ENCODE measurements around the gene EGFL7. TPM values are rescaled to one million over a fixed set of nuclear protein-coding genes. Genes with fewer than 3 reads are reported as not detected.
"Not testable (repeated sequence)": the region's sequence is repeated elsewhere in the genome, so short reads cannot be mapped to it uniquely, and the experiment has no call there.

EGFL7 gene
- total and polyA plus RNA-seq, 12 donors: 1.9 to 452 (median 79.5) TPM

- WGBS, 4 donors: 43 to 62% (median 50%) methylated on average over 26 to 31 of the region's 31 CpGs
- intact Hi-C loops (cut with DNase I): loop anchor here (2.0 kb wide), 1 partner anchor 143 kb away; no protein-coding TSS in a partner anchor
- no peak overlapping the region for H3K27ac ChIP-seq
- no peaks in the 10 kb centered on the region for H3K9me3 ChIP-seq (replicated peaks in 1 of 3)
- TF ChIP-seq POLR2A (IDR thresholded peaks at IDR 0.05): no peak
- TF ChIP-seq CTCF (IDR thresholded peaks at IDR 0.05): peak; percentile 56 to 99 (median 86)
- peak; percentile 75 to 89 (median 83) for DNase-seq
- no peaks in the 10 kb centered on the region for H3K36me3 ChIP-seq (replicated peaks in 1 of 2)
- no peak overlapping the region for H3K4me3 ChIP-seq
- no peaks in the 10 kb centered on the region for H3K27me3 ChIP-seq
- H3K4me1 ChIP-seq (replicated peaks in 1 of 2): peaks cover 0 to 5% of the 10 kb centered on the region in 2 donors
Observed at GRCh38 chr9:136631038-136632000, 31.4 kb upstream of the EGFL7 start.

GRCh38 chr9:136632072-136632471 is 30.6 kb upstream of the EGFL7 start:
- H3K4me3 ChIP-seq; H3K27ac ChIP-seq; H3K4me1 ChIP-seq (replicated peaks in 1 of 2); intact Hi-C loops (cut with DNase I); H3K9me3 ChIP-seq (replicated peaks in 1 of 3); DNase-seq; H3K36me3 ChIP-seq (replicated peaks in 1 of 2); H3K27me3 ChIP-seq: not testable (repeated sequence)
- 35 to 43% (median 40%) methylated on average over 8 to 13 of the region's 13 CpGs for WGBS, 4 donors

- H3K9me3 ChIP-seq (replicated peaks in 1 of 3); intact Hi-C loops (cut with DNase I): not testable (repeated sequence)
- WGBS, 4 donors: 73 to 77% (median 74%) methylated on average over 36 of the region's 36 CpGs
Observed at GRCh38 chr9:136632491-136633106, 30.1 kb upstream of the EGFL7 start.

DNA sequence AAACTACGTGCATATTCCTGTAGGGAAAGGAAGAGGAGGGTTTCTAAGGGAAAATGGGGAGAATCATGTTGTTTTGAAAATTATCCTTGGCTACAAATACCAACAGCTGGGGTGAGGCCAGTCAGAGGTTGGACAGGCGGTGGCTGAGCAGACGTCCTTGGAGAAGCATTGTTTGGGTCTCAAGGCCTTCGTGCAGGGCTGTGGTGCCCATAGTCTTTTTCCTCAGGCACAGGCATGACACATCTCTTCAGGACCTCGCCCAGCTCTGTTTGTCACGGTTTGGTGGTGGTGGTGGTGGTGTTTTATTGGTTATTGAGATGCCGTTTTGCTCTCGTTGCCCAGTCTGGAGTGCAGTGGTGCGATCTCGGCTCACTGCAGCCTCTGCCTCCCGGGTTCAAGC is 27.8 kb upstream of the EGFL7 start:
- peak in 6 of 7 donors; percentile 56 to 79 (median 69) for DNase-seq
- intact Hi-C loops (cut with DNase I): no loop called here
- no peak for TF ChIP-seq POLR2A (IDR thresholded peaks at IDR 0.05)
- TF ChIP-seq CTCF (IDR thresholded peaks at IDR 0.05): no peak
- WGBS, 4 donors: 53 to 77% (median 57%) methylated on average over 4 to 11 of the region's 11 CpGs
- H3K9me3 ChIP-seq (replicated peaks in 1 of 3): no peaks in the 10 kb centered on the region
- peaks cover 0 to 5% of the 10 kb centered on the region in 2 donors for H3K4me1 ChIP-seq (replicated peaks in 1 of 2)
- no peaks in the 10 kb centered on the region for H3K36me3 ChIP-seq (replicated peaks in 1 of 2)
- H3K27ac ChIP-seq: peak overlapping the region in 2 of 5 donors; percentile 45 to 51
- H3K27me3 ChIP-seq: no peaks in the 10 kb centered on the region
- H3K4me3 ChIP-seq: no peak overlapping the region

More at GRCh38 chr9:136632491-136633106, 30.1 kb upstream of the EGFL7 start:
- not testable (repeated sequence) for DNase-seq; H3K27me3 ChIP-seq; H3K4me1 ChIP-seq (replicated peaks in 1 of 2); H3K27ac ChIP-seq; H3K36me3 ChIP-seq (replicated peaks in 1 of 2); H3K4me3 ChIP-seq

Data from adrenal gland (tissue), 12 donors.